Stomach (tissue), 9 donors: ENCODE results near the gene YIPF1. TPM values are rescaled to one million over a fixed set of nuclear protein-coding genes. Genes with fewer than 3 reads are reported as not detected.
A peak's percentile ranks its signal among the peaks of the same experiment; 100 is the strongest.
"Not testable (repeated sequence)": the region's sequence is repeated elsewhere in the genome, so short reads cannot be mapped to it uniquely, and the experiment has no call there.

Source experiments
- DNase-seq, 2 donors: peaks; one replicate each; pipeline versions ENCODE4 v3.0.0 to v3.0.0-alpha.2; 2013 to 2019
- H3K27ac ChIP-seq, 5 donors: fragments of 200-600 bp in 4 of 5; sonication (generic) in 4 of 5; one replicate each; pipeline ENCODE4 v1.5.1; 2013 to 2019; ENCODE audit warnings: mild to moderate bottlenecking in 1 of 5, moderate library complexity in 1 of 5
- H3K27me3 ChIP-seq, 3 donors: fragments of 200-600 bp; sonication (generic); one replicate each; pipeline ENCODE4 v1.5.1; 2017 to 2019; ENCODE audit warnings: mixed run types in 1 of 3
- H3K36me3 ChIP-seq, 4 donors: fragments of 200-600 bp; sonication (generic); 1 replicate in 3 of 4; 2 replicates in 1 of 4; pipeline ENCODE4 v1.5.1; 2016 to 2019
- H3K4me1 ChIP-seq, 4 donors: fragments of 200-600 bp; sonication (generic); one replicate each; pipeline ENCODE4 v1.5.1; 2016 to 2019
- H3K4me3 ChIP-seq, 4 donors: fragments of 200-600 bp; sonication (generic) in 3 of 4; one replicate each; pipeline ENCODE4 v1.5.1; 2016 to 2019; ENCODE audit warnings: mild to moderate bottlenecking in 1 of 4
- H3K9me3 ChIP-seq, 4 donors: fragments of 200-600 bp; sonication (generic); one replicate each; pipeline ENCODE4 v1.5.1; 2016 to 2019
- EP300 ChIP-seq: sonication (generic); formaldehyde crosslinking; IDR thresholded peaks from one replicate; pipeline ENCODE4 v1.6.1; 2017; ENCODE audit warnings: antibody characterized with exemption
- POLR2A ChIP-seq, 4 donors: fragments of 450-650 bp; IDR thresholded peaks; one replicate each; pipeline ENCODE4 v1.6.1; 2016; ENCODE audit warnings: antibody characterized with exemption in 4 of 4, control low read depth in 2 of 4, mild to moderate bottlenecking in 1 of 4, moderate library complexity in 1 of 4
- POLR2AphosphoS5 ChIP-seq, 3 donors: sonication (generic); formaldehyde crosslinking; IDR thresholded peaks; one replicate each; pipeline ENCODE4 v1.6.1; 2016; ENCODE audit warnings: antibody characterized with exemption in 3 of 3
- WGBS, 5 donors: extraction: QIAGEN DNeasy Blood & Tissue Kit in 3 of 5; methylation state at CpG; one replicate each; pipeline versions ENCODE4 v1.1.5 to v1.1.7; 2013 to 2018; 5-methylcytosine and 5-hydroxymethylcytosine counted together
- intact Hi-C: fragments of 100-400 bp; cut with DNase I; formaldehyde crosslinking; loops from one replicate; pipeline ENCODE4 v1.15.1; 2023; ENCODE audit warnings: low total_unique reads
- polyA plus RNA-seq, 3 donors: library from polyadenylated mRNA; stranded (reverse); fragments of 200-250 nt; gene quantifications; one replicate each; pipeline ENCODE4 v1.2.3, GENCODE V29; 2013
- total RNA-seq, 5 donors: library from RNA; depleted of rRNA; stranded (reverse); fragments of >200 nt; gene quantifications; one replicate each; pipeline versions ENCODE4 v1.1.0 to v1.2.3, GENCODE V29; 2014 to 2016
- TF ChIP-seq, protein P1 (sequence below), 7 experiments: fragments of 450-650 bp in 4 of 7; fragments of 200-600 bp in 3 of 7; sonication (generic) in 3 of 7; IDR thresholded peaks; one replicate each; pipeline ENCODE4 v1.5.1; 2016 to 2019; ENCODE audit warnings: antibody characterized with exemption in 7 of 7, control low read depth in 2 of 7, mild to moderate bottlenecking in 1 of 7
- donor health status: healthy with polysubstance abuse.
- donor health status: Bipolar disorder and iron deficiency.
- donor health status: healthy.

The YIPF1 gene
- total and polyA plus RNA-seq, 8 donors: 7.6 to 44.3 (median 22.7) TPM

DNA sequence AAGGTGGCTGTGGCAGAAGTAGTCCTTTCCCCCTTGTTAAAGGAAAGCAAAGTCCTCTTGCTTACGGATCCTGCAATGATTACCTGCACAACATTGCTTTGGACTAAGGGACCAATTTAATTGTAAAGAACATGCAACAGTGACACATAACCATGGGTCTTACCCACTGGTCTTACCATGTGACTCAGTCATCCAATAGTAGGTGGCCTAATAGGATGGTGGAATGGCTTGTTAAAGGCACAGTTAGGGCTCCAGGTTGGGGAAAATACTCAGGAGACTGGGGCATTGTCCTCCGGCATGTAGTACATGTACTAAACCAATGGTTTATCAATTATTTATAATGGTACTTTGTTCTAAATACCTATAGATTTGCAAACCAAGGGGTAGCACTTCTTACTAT lies 2.1 kb upstream of the YIPF1 start:
- intact Hi-C loops: loop anchor here (5.0 kb wide), 1 partner anchor 56 kb away; the partner anchor contains the start of genes IFT25 and LRRC42

DNA sequence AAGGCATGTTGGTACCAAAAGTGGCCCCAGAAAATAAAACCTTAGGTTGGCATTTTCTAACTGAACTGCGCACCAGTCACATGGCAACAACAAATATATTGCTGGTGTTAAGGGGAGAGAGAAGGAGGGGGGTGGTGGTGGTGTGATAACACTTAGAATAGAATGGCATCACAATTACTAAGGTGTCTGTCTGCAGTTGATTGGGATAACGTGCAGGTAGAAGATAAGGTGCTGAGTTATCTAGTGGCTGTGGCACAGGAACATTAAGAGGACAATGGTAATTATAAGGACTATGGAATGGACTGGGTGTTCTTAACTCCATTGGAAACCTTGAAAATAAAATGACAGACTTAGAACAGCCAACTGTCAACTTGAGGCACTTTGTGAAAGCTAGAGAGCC lies 1.4 kb upstream of the YIPF1 start:
- Histone ChIP-seq H3K9me3 (no peaks in the 10 kb centered on the region), H3K27ac (no peak overlapping the region), H3K4me1 (peaks cover 10 to 36% (median 18%) of the 10 kb centered on the region in 4 donors), H3K27me3 (no peaks in the 10 kb centered on the region), H3K4me3 (no peak overlapping the region), H3K36me3 (peaks cover 3 to 18% (median 18%) of the 10 kb centered on the region in 4 donors)
- intact Hi-C loops: loop anchor here (5.0 kb wide), 1 partner anchor 56 kb away; the partner anchor contains the start of genes IFT25 and LRRC42
- DNase-seq: no peak
- 67 to 85% (median 82%) methylated on average over 2 of the region's 2 CpGs for WGBS, 5 donors
- TF ChIP-seq EP300: no peak
- TF ChIP-seq POLR2AphosphoS5 (IDR thresholded peaks at IDR 0.05): no peak

More for the DNA sequence above, 2.1 kb upstream of the YIPF1 start:
- H3K9me3 ChIP-seq: no peaks in the 10 kb centered on the region
- peaks cover 0 to 11% (median 11%) of the 10 kb centered on the region in 4 donors for H3K36me3 ChIP-seq
- no peak for TF ChIP-seq EP300
- TF ChIP-seq POLR2AphosphoS5 (IDR thresholded peaks at IDR 0.05): no peak
- TF ChIP-seq, protein P1, sequence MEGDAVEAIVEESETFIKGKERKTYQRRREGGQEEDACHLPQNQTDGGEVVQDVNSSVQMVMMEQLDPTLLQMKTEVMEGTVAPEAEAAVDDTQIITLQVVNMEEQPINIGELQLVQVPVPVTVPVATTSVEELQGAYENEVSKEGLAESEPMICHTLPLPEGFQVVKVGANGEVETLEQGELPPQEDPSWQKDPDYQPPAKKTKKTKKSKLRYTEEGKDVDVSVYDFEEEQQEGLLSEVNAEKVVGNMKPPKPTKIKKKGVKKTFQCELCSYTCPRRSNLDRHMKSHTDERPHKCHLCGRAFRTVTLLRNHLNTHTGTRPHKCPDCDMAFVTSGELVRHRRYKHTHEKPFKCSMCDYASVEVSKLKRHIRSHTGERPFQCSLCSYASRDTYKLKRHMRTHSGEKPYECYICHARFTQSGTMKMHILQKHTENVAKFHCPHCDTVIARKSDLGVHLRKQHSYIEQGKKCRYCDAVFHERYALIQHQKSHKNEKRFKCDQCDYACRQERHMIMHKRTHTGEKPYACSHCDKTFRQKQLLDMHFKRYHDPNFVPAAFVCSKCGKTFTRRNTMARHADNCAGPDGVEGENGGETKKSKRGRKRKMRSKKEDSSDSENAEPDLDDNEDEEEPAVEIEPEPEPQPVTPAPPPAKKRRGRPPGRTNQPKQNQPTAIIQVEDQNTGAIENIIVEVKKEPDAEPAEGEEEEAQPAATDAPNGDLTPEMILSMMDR (IDR thresholded peaks at IDR 0.05): no peak
- no peak for TF ChIP-seq POLR2A (IDR thresholded peaks at IDR 0.05)
- peaks cover 10 to 40% (median 18%) of the 10 kb centered on the region in 4 donors for H3K4me1 ChIP-seq
- no peak for DNase-seq
- no peaks in the 10 kb centered on the region for H3K27me3 ChIP-seq
- H3K27ac ChIP-seq: no peak overlapping the region
- H3K4me3 ChIP-seq: no peak overlapping the region
- 73 to 100% (median 92%) methylated on average over 2 of the region's 2 CpGs for WGBS, 5 donors

DNA sequence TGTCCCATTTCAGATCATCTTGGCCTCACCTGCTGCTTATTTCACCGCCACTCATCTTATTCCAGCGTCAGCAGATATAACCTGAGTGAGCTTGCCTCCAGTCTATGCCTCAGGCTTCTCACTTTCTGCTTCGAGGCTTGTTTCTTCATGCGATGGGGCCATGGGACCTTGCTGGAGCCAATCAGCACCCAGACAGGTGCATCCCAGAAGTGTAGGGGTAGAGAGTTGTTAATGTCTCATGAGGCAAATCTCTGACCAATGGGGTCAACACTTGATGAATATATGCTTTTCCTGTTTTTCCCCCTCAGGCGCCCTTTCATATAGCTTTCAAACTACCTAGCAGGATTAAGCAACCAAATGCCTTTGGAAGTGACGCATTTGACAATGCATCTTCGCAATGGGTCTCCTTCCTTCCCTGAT lies 935 bp upstream of the YIPF1 start:
- intact Hi-C loops: loop anchor here (5.0 kb wide), 1 partner anchor 57 kb away; the partner anchor contains the start of genes IFT25 and LRRC42
- H3K36me3 ChIP-seq: peaks cover 6 to 23% (median 23%) of the 10 kb centered on the region in 4 donors
- peak overlapping the region in 4 of 5 donors; percentile 81 to 89 (median 88) for H3K27ac ChIP-seq
- TF ChIP-seq POLR2AphosphoS5 (IDR thresholded peaks at IDR 0.05): no peak
- TF ChIP-seq POLR2A (IDR thresholded peaks at IDR 0.05): no peak
- TF ChIP-seq, protein P1 (IDR thresholded peaks at IDR 0.05): no peak
- TF ChIP-seq EP300: no peak
- peak overlapping the region; percentile 68 to 96 (median 84) for H3K4me3 ChIP-seq
- H3K27me3 ChIP-seq: no peaks in the 10 kb centered on the region
- peaks cover 10 to 36% (median 18%) of the 10 kb centered on the region in 4 donors for H3K4me1 ChIP-seq
- no peaks in the 10 kb centered on the region for H3K9me3 ChIP-seq
- DNase-seq: no peak
- 68 to 81% (median 78%) methylated on average over 7 of the region's 7 CpGs for WGBS, 5 donors

DNA sequence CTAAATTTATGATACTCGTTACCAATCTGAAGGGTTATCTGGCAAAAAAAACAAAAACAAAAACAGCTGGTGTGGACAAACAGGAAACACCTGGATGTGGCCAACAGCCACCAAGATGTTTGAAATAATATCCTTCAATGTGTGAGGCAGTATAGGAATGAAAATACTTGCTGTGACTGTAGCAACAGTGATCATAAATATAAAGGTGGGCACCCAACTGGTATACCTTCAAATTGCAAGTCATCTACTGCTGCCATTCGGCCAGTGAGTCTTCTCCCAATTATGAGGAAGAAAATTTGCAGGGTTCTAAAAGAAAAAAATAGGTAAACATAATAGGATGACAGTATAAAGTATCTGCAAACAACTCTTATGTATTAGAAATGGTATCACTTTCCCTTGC lies 916 bp downstream of the YIPF1 start:
- no peak for DNase-seq
- WGBS, 5 donors: 30 to 55% (median 34%) methylated on average over 2 of the region's 2 CpGs
- H3K4me3 ChIP-seq: peak overlapping the region; percentile 68 to 96 (median 84)
- H3K27ac ChIP-seq: peak overlapping the region in 4 of 5 donors; percentile 81 to 89 (median 88)
- intact Hi-C loops: no loop called here
- peaks cover 10 to 29% (median 18%) of the 10 kb centered on the region in 4 donors for H3K4me1 ChIP-seq
- H3K9me3 ChIP-seq: no peaks in the 10 kb centered on the region
- peaks cover 6 to 36% (median 35%) of the 10 kb centered on the region in 4 donors for H3K36me3 ChIP-seq
- TF ChIP-seq POLR2A (IDR thresholded peaks at IDR 0.05) (no peak), POLR2AphosphoS5 (IDR thresholded peaks at IDR 0.05) (no peak), EP300 (no peak)
- TF ChIP-seq, protein P1 (IDR thresholded peaks at IDR 0.05): no peak
- no peaks in the 10 kb centered on the region for H3K27me3 ChIP-seq

DNA sequence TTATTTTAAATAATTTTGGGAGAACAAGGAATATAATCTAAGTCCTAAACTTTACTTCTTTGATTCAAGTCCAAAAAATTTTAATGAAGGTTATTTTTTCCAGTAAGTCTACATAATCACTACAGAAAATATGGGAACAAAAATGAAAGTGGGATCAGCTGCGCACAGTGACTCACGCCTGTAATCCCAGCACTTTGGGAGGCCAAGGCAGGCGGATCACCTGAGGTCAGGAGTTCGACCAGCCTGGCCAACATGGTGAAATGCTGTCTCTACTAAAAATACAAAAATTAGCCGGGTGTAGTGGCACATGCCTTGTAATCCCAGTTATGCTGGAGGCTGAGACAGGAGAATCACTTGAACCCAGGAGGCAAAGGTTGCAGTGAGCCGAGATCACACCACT lies 6.0 kb downstream of the YIPF1 start:
- peaks cover 16 to 75% (median 71%) of the 10 kb centered on the region in 4 donors for H3K36me3 ChIP-seq
- H3K4me3 ChIP-seq, intact Hi-C loops, H3K27ac ChIP-seq, DNase-seq, H3K9me3 ChIP-seq, H3K27me3 ChIP-seq: not testable (repeated sequence)
- WGBS, 5 donors: 91 to 96% (median 95%) methylated on average over 6 of the region's 6 CpGs
- peaks cover 0 to 15% (median 7%) of the 10 kb centered on the region in 4 donors for H3K4me1 ChIP-seq

DNA sequence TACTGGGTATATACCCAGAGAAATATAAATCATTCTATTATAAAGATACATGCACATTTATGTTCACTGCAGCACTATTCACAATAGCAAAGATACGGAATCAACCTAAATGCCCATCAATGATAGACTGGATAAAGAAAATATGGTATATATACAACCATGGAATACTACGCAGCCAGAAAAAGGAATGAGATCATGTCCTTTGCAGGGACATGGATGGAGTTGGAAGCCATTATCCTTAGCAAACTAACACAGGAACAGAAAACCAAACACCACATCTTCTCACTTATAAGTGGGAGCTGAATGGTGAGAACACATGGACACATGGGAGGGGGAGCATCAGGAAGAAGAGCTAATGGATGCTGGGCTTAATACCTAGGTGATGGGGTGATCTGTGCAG lies 7.7 kb downstream of the YIPF1 start:
- H3K27ac ChIP-seq, intact Hi-C loops, H3K4me3 ChIP-seq, H3K27me3 ChIP-seq, DNase-seq, H3K4me1 ChIP-seq, H3K9me3 ChIP-seq: not testable (repeated sequence)
- peaks cover 29 to 82% (median 78%) of the 10 kb centered on the region in 4 donors for H3K36me3 ChIP-seq
- WGBS, 5 donors: 93 to 98% (median 97%) methylated on average over 2 of the region's 2 CpGs
